CD14-positive monocyte (primary cell): ENCODE results near the gene ZNF48. TPM values are rescaled to one million over a fixed set of nuclear protein-coding genes. Genes with fewer than 3 reads are reported as not detected.

Source experiments
- DNase-seq, 3 donors: peaks; one replicate each; pipeline ENCODE4 v3.0.0-alpha.2; 2011 to 2022
- H2AFZ ChIP-seq: 2 replicates; pipeline ENCODE4 v1.6.0; 2012; ENCODE audit warnings: mild to moderate bottlenecking, low read depth, low read length, inconsistent platforms; ENCODE audit not compliant: insufficient read depth, poor library complexity, severe bottlenecking
- H3K27ac ChIP-seq, 2 donors: 1 replicate in 1 of 2; 2 replicates in 1 of 2; pipeline ENCODE4 v1.5.1; 2012 to 2013; ENCODE audit warnings: low read length in 2 of 2, control low read depth in 1 of 2, inconsistent platforms in 1 of 2, low read depth in 1 of 2, mild to moderate bottlenecking in 1 of 2
- H3K27me3 ChIP-seq, 2 donors: one replicate each; pipeline versions ENCODE4 v1.6.0 to v1.6.1; 2011 to 2013; ENCODE audit warnings: low read length in 2 of 2; ENCODE audit not compliant: control insufficient read depth in 2 of 2, insufficient read depth in 2 of 2
- H3K36me3 ChIP-seq, 2 donors: replicated peaks in 1 of 2; 1 replicate in 1 of 2; 2 replicates in 1 of 2; pipeline versions ENCODE4 v1.5.1 to v1.6.1; 2012 to 2013; ENCODE audit warnings: low read length in 2 of 2, control low read depth in 1 of 2, inconsistent platforms in 1 of 2, mild to moderate bottlenecking in 1 of 2; ENCODE audit not compliant: insufficient read depth in 2 of 2, control insufficient read depth in 1 of 2
- H3K4me1 ChIP-seq, 2 donors: 1 replicate in 1 of 2; 2 replicates in 1 of 2; pipeline versions ENCODE4 v1.5.1 to v1.6.1; 2012 to 2013; ENCODE audit warnings: low read length in 2 of 2, control low read depth in 1 of 2, inconsistent platforms in 1 of 2, mild to moderate bottlenecking in 1 of 2, moderate library complexity in 1 of 2; ENCODE audit not compliant: insufficient read depth in 2 of 2, control insufficient read depth in 1 of 2
- H3K4me2 ChIP-seq: replicated peaks from 2 replicates; pipeline ENCODE3; 2012; ENCODE audit warnings: low read length, moderate library complexity, mild to moderate bottlenecking; ENCODE audit not compliant: poor library complexity, severe bottlenecking; ENCODE audit errors: extremely low read depth
- H3K4me3 ChIP-seq, 3 experiments: fragments of 200-600 bp in 1 of 3; sonication (generic) in 1 of 3; replicated peaks in 1 of 3; 1 replicate in 2 of 3; 2 replicates in 1 of 3; pipeline ENCODE4 v1.5.1; 2011 to 2013; ENCODE audit warnings: low read length in 3 of 3, mild to moderate bottlenecking in 3 of 3, control low read depth in 2 of 3, low read depth in 2 of 3, inconsistent platforms in 1 of 3, moderate library complexity in 1 of 3
- H3K79me2 ChIP-seq: 2 replicates; pipeline ENCODE4 v1.6.0; 2012; ENCODE audit warnings: mild to moderate bottlenecking, control low read depth, inconsistent platforms, low read length, moderate library complexity; ENCODE audit not compliant: insufficient read depth
- H3K9ac ChIP-seq: 2 replicates; pipeline ENCODE4 v1.6.0; 2017; ENCODE audit warnings: low read length, mild to moderate bottlenecking; ENCODE audit not compliant: insufficient read depth, poor library complexity, severe bottlenecking
- H3K9me3 ChIP-seq, 2 donors: replicated peaks in 1 of 2; 1 replicate in 1 of 2; 2 replicates in 1 of 2; pipeline versions ENCODE4 v1.5.1 to v1.6.1; 2012 to 2013; ENCODE audit warnings: low read length in 2 of 2, control low read depth in 1 of 2; ENCODE audit not compliant: control insufficient read depth in 1 of 2, insufficient read depth in 1 of 2
- H4K20me1 ChIP-seq: 2 replicates; pipeline ENCODE4 v1.6.0; 2012; ENCODE audit warnings: mild to moderate bottlenecking, low read length, control low read depth, moderate library complexity; ENCODE audit not compliant: insufficient read depth
- H3K27ac Mint-ChIP-seq, 7 donors: one replicate each; pipeline ENCODE4 v1.8.0; 2020; ENCODE audit warnings: mild to moderate bottlenecking in 7 of 7, mixed read lengths in 7 of 7, moderate library complexity in 6 of 7, inconsistent platforms in 2 of 7
- H3K27me3 Mint-ChIP-seq, 3 donors: one replicate each; pipeline ENCODE4 v1.8.0; 2021 to 2022; ENCODE audit warnings: low read depth in 3 of 3, mild to moderate bottlenecking in 3 of 3, mixed read lengths in 3 of 3, moderate library complexity in 3 of 3, inconsistent platforms in 1 of 3
- H3K36me3 Mint-ChIP-seq, 2 donors: one replicate each; pipeline ENCODE4 v1.8.0; 2020; ENCODE audit warnings: mixed read lengths in 2 of 2, inconsistent platforms in 1 of 2, mild to moderate bottlenecking in 1 of 2
- H3K4me1 Mint-ChIP-seq: one replicate; pipeline ENCODE4 v1.8.0; 2020; ENCODE audit warnings: mild to moderate bottlenecking, mixed read lengths
- H3K4me3 Mint-ChIP-seq, 2 donors: one replicate each; pipeline ENCODE4 v1.8.0; 2020; ENCODE audit warnings: mild to moderate bottlenecking in 2 of 2, mixed read lengths in 2 of 2, moderate library complexity in 1 of 2
- H3K9me3 Mint-ChIP-seq, 7 donors: one replicate each; pipeline ENCODE4 v1.8.0; 2020 to 2022; ENCODE audit warnings: mixed read lengths in 7 of 7, mild to moderate bottlenecking in 6 of 7, moderate library complexity in 6 of 7, inconsistent platforms in 2 of 7
- CTCF ChIP-seq: fragments of 200-600 bp; IDR thresholded peaks from one replicate; pipeline ENCODE4 v1.8.0; 2022; ENCODE audit warnings: antibody characterized with exemption, mild to moderate bottlenecking
- WGBS: methylation state at CpG from one replicate; pipeline ENCODE4 v1.1.5; 2013; ENCODE audit warnings: missing lambda C conversion rate; ENCODE audit not compliant: insufficient coverage; 5-methylcytosine and 5-hydroxymethylcytosine counted together
- intact Hi-C, 2 donors: fragments of 100-400 bp; cut with micrococcal nuclease; formaldehyde crosslinking; loops; one replicate each; pipeline versions ENCODE4 v1.15.0 to v1.15.1; 2023
- polyA plus RNA-seq, 3 donors: library from polyadenylated mRNA; depleted of rRNA in 1 of 3; unstranded in 2 of 3; stranded (reverse) in 1 of 3; fragments of 300-500 nt in 2 of 3; fragments of >200 nt in 1 of 3; fragmentation: Illumina TruSeq in 2 of 3; gene quantifications; 1 replicate in 2 of 3; 2 replicates in 1 of 3; pipeline ENCODE4 v1.2.3, GENCODE V29; 2012 to 2021

The ZNF48 gene
- polyA plus RNA-seq, 3 donors = 0.67 to 1.4 (median 0.93) TPM

DNA sequence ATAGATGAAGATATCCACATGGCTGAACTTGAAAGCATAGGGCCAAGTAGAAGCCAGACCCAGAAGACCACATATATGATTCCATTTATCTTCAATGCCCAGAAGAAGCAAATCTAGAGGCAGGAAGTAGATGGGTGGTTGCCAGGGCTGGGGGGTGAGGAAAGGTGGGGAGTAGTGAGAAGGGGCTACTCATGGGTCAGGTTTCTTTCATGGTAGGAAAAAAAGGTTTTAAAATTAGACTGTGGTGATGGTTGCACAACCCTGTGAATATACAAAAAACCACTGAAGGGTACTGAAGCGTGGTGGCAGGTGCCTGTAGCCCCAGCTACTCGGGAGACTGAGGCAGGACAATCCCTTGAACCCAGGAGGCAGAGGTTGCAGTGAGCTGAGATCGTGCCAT is 45.5 kb upstream of the ZNF48 start:
- Mint-ChIP-seq H3K9me3 (no peaks in the 10 kb centered on the region), H3K27ac (peak overlapping the region in 1 of 7 donors; percentile 14), H3K27me3 (no peaks in the 10 kb centered on the region), H3K4me1 (peaks cover 19% of the 10 kb centered on the region), H3K36me3 (peaks cover 43 to 47% of the 10 kb centered on the region in 2 donors), H3K4me3 (no peak overlapping the region)
- peaks cover 10 to 11% of the 10 kb centered on the region in 2 donors for H3K4me1 ChIP-seq
- 24% methylated on average over 3 of the region's 3 CpGs for WGBS
- no peaks in the 10 kb centered on the region for H3K9me3 ChIP-seq
- no peak for DNase-seq
- no peak overlapping the region for H2AFZ ChIP-seq
- no peak overlapping the region for H3K4me2 ChIP-seq
- no peaks in the 10 kb centered on the region for H3K27me3 ChIP-seq
- H3K79me2 ChIP-seq = peaks cover 31% of the 10 kb centered on the region
- H4K20me1 ChIP-seq = peaks cover 36% of the 10 kb centered on the region
- peaks cover 35 to 42% of the 10 kb centered on the region in 2 donors for H3K36me3 ChIP-seq
- intact Hi-C loops = loop anchor here in 1 of 2 donors (10.0 kb wide), 1 partner anchor 55 kb away; the partner anchor contains the start of gene ZNF771
- TF ChIP-seq CTCF = no peak
- no peak overlapping the region for H3K27ac ChIP-seq
- H3K9ac ChIP-seq = no peak overlapping the region
- H3K4me3 ChIP-seq = no peak overlapping the region

DNA sequence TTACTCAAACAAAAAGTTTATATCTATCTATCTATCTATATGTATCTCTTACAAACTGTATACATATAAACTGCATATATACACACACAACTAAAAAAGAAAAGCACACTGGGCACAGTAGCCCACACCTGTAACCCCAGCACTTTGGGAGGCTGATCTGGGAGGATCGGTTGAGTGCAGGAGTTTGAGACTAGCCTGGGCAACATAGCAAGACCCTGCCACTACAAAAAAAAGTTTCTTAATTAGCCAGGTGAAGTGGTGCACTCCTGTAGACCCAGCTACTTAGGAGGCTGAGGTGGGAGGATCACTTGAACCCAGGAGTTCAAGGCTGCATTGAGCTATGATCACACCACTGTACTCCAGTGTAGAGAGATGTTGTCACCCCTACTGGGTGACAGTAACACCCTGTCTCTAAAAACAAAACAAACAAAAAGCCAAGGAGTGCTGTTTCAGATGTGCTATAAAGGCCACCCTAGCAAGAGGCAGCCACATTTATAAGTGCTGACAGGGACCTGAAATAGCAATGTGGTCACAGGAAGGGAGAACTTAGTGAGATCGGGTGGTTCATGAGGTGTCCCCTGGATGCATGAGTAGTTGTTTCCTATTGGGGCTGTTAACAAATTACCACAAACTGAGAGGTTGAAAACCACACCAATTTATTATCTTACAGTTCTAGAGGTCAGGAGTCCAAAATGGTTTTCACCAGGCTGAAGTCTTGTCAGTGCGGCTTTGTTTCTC is 44.9 kb upstream of the ZNF48 start:
- Histone ChIP-seq H3K4me2 (no peak overlapping the region), H3K4me3 (no peak overlapping the region), H2AFZ (no peak overlapping the region), H3K4me1 (peaks cover 10 to 13% of the 10 kb centered on the region in 2 donors), H3K27ac (peak overlapping the region in 1 of 2 donors; percentile 26), H3K36me3 (peaks cover 35 to 42% of the 10 kb centered on the region in 2 donors), H3K27me3 (no peaks in the 10 kb centered on the region), H3K9ac (no peak overlapping the region), H3K9me3 (no peaks in the 10 kb centered on the region), H4K20me1 (peaks cover 38% of the 10 kb centered on the region), H3K79me2 (peaks cover 35% of the 10 kb centered on the region)
- DNase-seq = no peak
- TF ChIP-seq CTCF = no peak
- intact Hi-C loops = loop anchor here in 1 of 2 donors (10.0 kb wide), 1 partner anchor 54 kb away; the partner anchor contains the start of gene ZNF771
- Mint-ChIP-seq H3K27me3 (no peaks in the 10 kb centered on the region), H3K9me3 (no peaks in the 10 kb centered on the region), H3K4me3 (no peak overlapping the region), H3K4me1 (peaks cover 19% of the 10 kb centered on the region), H3K36me3 (peaks cover 43 to 47% of the 10 kb centered on the region in 2 donors), H3K27ac (peak overlapping the region in 2 of 7 donors; percentile 70 to 83)
- WGBS = 100% methylated on average over 1 of the region's 3 CpGs
